ENCODE results near the gene GPT2.

Gene GPT2

GRCh38 chr16:46915483-46916025 is 31.4 kb downstream of the GPT2 start:
- DNase-seq (ENCODE audit: extremely low spot score): no peak
- CTCF ChIA-PET: interaction anchor here (2.1 to 7.4 kb wide), 3 partner anchors 7 to 34 kb away, joined by 5 to 59 read pairs (median 38); no protein-coding TSS in a partner anchor
- TF ChIP-seq CTCF (IDR thresholded peaks at IDR 0.05; ENCODE audit: control extremely low read depth, extremely low read depth, low read depth, missing control alignments): no peak
- POLR2A ChIA-PET: no interaction called here

GRCh38 chr16:46916980-46917379 is 32.8 kb downstream of the GPT2 start:
- POLR2A ChIA-PET: no interaction called here
- CTCF ChIA-PET: interaction anchor here (1.0 to 7.6 kb wide), 6 partner anchors 8 to 243 kb away, joined by 3 to 96 read pairs (median 47); no protein-coding TSS in a partner anchor
- no peak for DNase-seq (ENCODE audit: extremely low spot score)
- no peak for TF ChIP-seq CTCF (IDR thresholded peaks at IDR 0.05; ENCODE audit: control extremely low read depth, extremely low read depth, low read depth, missing control alignments)

- ChIA-PET POLR2A (interaction anchor here (0.9 kb wide), 1 partner anchor 119 kb away, joined by 4 read pairs; no protein-coding TSS in a partner anchor), CTCF (interaction anchor here (0.8 to 7.6 kb wide), 18 partner anchors 9 to 1246 kb away, joined by 3 to 96 read pairs (median 8); no protein-coding TSS in a partner anchor)
- no peak for DNase-seq (ENCODE audit: extremely low spot score)
- no peak for TF ChIP-seq CTCF (IDR thresholded peaks at IDR 0.05; ENCODE audit: control extremely low read depth, extremely low read depth, low read depth, missing control alignments)
These were observed 34.2 kb downstream of the GPT2 start for GRCh38 chr16:46918400-46918799.

- ChIA-PET POLR2A (interaction anchor here (0.9 kb wide), 2 partner anchors 68 to 119 kb away, joined by 3 to 4 read pairs; no protein-coding TSS in a partner anchor), CTCF (interaction anchor here (0.8 to 7.6 kb wide), 23 partner anchors 10 to 1246 kb away, joined by 3 to 96 read pairs (median 5); partner anchors contain the start of gene GPT2)
- DNase-seq (ENCODE audit: extremely low spot score): peak; percentile 86
- TF ChIP-seq CTCF (IDR thresholded peaks at IDR 0.05; ENCODE audit: control extremely low read depth, extremely low read depth, low read depth, missing control alignments): peak; percentile 49
These were observed 35.0 kb downstream of the GPT2 start for GRCh38 chr16:46918905-46919792.

GRCh38 chr16:46920402-46921068 is 36.4 kb downstream of the GPT2 start:
- POLR2A ChIA-PET: no interaction called here
- TF ChIP-seq CTCF (IDR thresholded peaks at IDR 0.05; ENCODE audit: control extremely low read depth, extremely low read depth, low read depth, missing control alignments): no peak
- DNase-seq (ENCODE audit: extremely low spot score): no peak
- CTCF ChIA-PET: interaction anchor here (0.7 to 7.6 kb wide), 9 partner anchors 8 to 280 kb away, joined by 3 to 96 read pairs (median 12); no protein-coding TSS in a partner anchor

GRCh38 chr16:46922239-46922638 is 38.1 kb downstream of the GPT2 start:
- ChIA-PET CTCF (interaction anchor here (1.0 to 7.6 kb wide), 4 partner anchors 7 to 248 kb away, joined by 5 to 96 read pairs (median 36); no protein-coding TSS in a partner anchor), POLR2A (no interaction called here)
- no peak for TF ChIP-seq CTCF (IDR thresholded peaks at IDR 0.05; ENCODE audit: control extremely low read depth, extremely low read depth, low read depth, missing control alignments)
- DNase-seq (ENCODE audit: extremely low spot score): no peak
